Muscle layer of duodenum (tissue), 2 donors: Measurements from ENCODE around the gene MBNL2.

Experiments
- H3K27ac ChIP-seq: one replicate; pipeline ENCODE4 v1.7.0; 2013; ENCODE audit warnings: mild to moderate bottlenecking, low read length
- H3K27me3 ChIP-seq: one replicate; pipeline ENCODE4 v1.7.0; 2013; ENCODE audit warnings: low read depth, mild to moderate bottlenecking, control low read depth, low read length
- H3K36me3 ChIP-seq, 2 donors: one replicate each; pipeline ENCODE4 v1.7.0; 2013; ENCODE audit warnings: low read length in 2 of 2, control low read depth in 1 of 2, mild to moderate bottlenecking in 1 of 2; ENCODE audit not compliant: insufficient read depth in 2 of 2, control insufficient read depth in 1 of 2
- H3K4me1 ChIP-seq, 2 donors: one replicate each; pipeline ENCODE4 v1.7.0; 2013; ENCODE audit warnings: low read length in 2 of 2, mild to moderate bottlenecking in 2 of 2, control low read depth in 1 of 2, moderate library complexity in 1 of 2; ENCODE audit not compliant: insufficient read depth in 2 of 2, control insufficient read depth in 1 of 2
- H3K4me3 ChIP-seq, 2 donors: one replicate each; pipeline ENCODE4 v1.7.0; 2013; ENCODE audit warnings: low read length in 2 of 2, low read depth in 1 of 2, mild to moderate bottlenecking in 1 of 2
- H3K9me3 ChIP-seq, 2 donors: one replicate each; pipeline ENCODE4 v1.7.0; 2013; ENCODE audit warnings: low read length in 2 of 2, control low read depth in 1 of 2, mild to moderate bottlenecking in 1 of 2; ENCODE audit not compliant: control insufficient read depth in 1 of 2
- donor health status: healthy.

MBNL2 gene

GRCh38 chr13:97321101-97321500 lies 99.0 kb downstream of the MBNL2 start:
- Histone ChIP-seq H3K27ac (no peak overlapping the region), H3K9me3 (no peaks in the 10 kb centered on the region), H3K36me3 (no peaks in the 10 kb centered on the region), H3K27me3 (no peaks in the 10 kb centered on the region), H3K4me1 (peaks cover 16 to 51% of the 10 kb centered on the region in 2 donors), H3K4me3 (no peak overlapping the region)

GRCh38 chr13:97321616-97322321 lies 99.6 kb downstream of the MBNL2 start:
- no peak overlapping the region for H3K27ac ChIP-seq
- peaks cover 16 to 49% of the 10 kb centered on the region in 2 donors for H3K4me1 ChIP-seq
- no peak overlapping the region for H3K4me3 ChIP-seq

GRCh38 chr13:97322740-97323342 lies 100.7 kb downstream of the MBNL2 start:
- Histone ChIP-seq H3K27me3 (no peaks in the 10 kb centered on the region), H3K36me3 (no peaks in the 10 kb centered on the region), H3K27ac (no peak overlapping the region), H3K4me1 (peaks cover 16 to 53% of the 10 kb centered on the region in 2 donors), H3K4me3 (no peak overlapping the region), H3K9me3 (no peaks in the 10 kb centered on the region)

More at GRCh38 chr13:97321616-97322321, 99.6 kb downstream of the MBNL2 start:
- no peaks in the 10 kb centered on the region for H3K36me3 ChIP-seq
- H3K9me3 ChIP-seq = no peaks in the 10 kb centered on the region
- no peaks in the 10 kb centered on the region for H3K27me3 ChIP-seq

- Histone ChIP-seq H3K4me1 (peaks cover 10 to 51% of the 10 kb centered on the region in 2 donors), H3K27ac (no peak overlapping the region), H3K36me3 (no peaks in the 10 kb centered on the region), H3K27me3 (no peaks in the 10 kb centered on the region), H3K4me3 (no peak overlapping the region), H3K9me3 (no peaks in the 10 kb centered on the region)
These were observed 102.0 kb downstream of the MBNL2 start for GRCh38 chr13:97324115-97324514.

GRCh38 chr13:97325738-97326137 lies 103.6 kb downstream of the MBNL2 start:
- Histone ChIP-seq H3K9me3 (no peaks in the 10 kb centered on the region), H3K36me3 (no peaks in the 10 kb centered on the region), H3K27ac (no peak overlapping the region), H3K4me1 (peaks cover 10 to 57% of the 10 kb centered on the region in 2 donors), H3K27me3 (no peaks in the 10 kb centered on the region), H3K4me3 (no peak overlapping the region)

- peaks cover 1 to 54% of the 10 kb centered on the region in 2 donors for H3K4me1 ChIP-seq
- no peaks in the 10 kb centered on the region for H3K9me3 ChIP-seq
- no peaks in the 10 kb centered on the region for H3K36me3 ChIP-seq
- no peak overlapping the region for H3K4me3 ChIP-seq
- H3K27me3 ChIP-seq = no peaks in the 10 kb centered on the region
- H3K27ac ChIP-seq = no peak overlapping the region
These were observed 105.0 kb downstream of the MBNL2 start for GRCh38 chr13:97327086-97327485.

- H3K27ac ChIP-seq = no peak overlapping the region
- H3K4me3 ChIP-seq = no peak overlapping the region
- H3K27me3 ChIP-seq = no peaks in the 10 kb centered on the region
- no peaks in the 10 kb centered on the region for H3K9me3 ChIP-seq
- H3K4me1 ChIP-seq = peaks cover 0 to 50% of the 10 kb centered on the region in 2 donors
- H3K36me3 ChIP-seq = no peaks in the 10 kb centered on the region
These were observed 105.5 kb downstream of the MBNL2 start for GRCh38 chr13:97327506-97328221.

- H3K36me3 ChIP-seq = no peaks in the 10 kb centered on the region
- peaks cover 0 to 44% of the 10 kb centered on the region in 2 donors for H3K4me1 ChIP-seq
- H3K9me3 ChIP-seq = no peaks in the 10 kb centered on the region
- no peak overlapping the region for H3K27ac ChIP-seq
- H3K27me3 ChIP-seq = no peaks in the 10 kb centered on the region
- H3K4me3 ChIP-seq = no peak overlapping the region
These were observed 106.2 kb downstream of the MBNL2 start for GRCh38 chr13:97328222-97328790.

GRCh38 chr13:97329331-97329730 lies 107.2 kb downstream of the MBNL2 start:
- Histone ChIP-seq H3K4me1 (peaks cover 0 to 46% of the 10 kb centered on the region in 2 donors), H3K27me3 (no peaks in the 10 kb centered on the region), H3K9me3 (no peaks in the 10 kb centered on the region), H3K4me3 (no peak overlapping the region), H3K36me3 (no peaks in the 10 kb centered on the region), H3K27ac (no peak overlapping the region)

- H3K36me3 ChIP-seq = peaks cover 0 to 7% of the 10 kb centered on the region in 2 donors
- H3K4me3 ChIP-seq = no peak overlapping the region
- peaks cover 0 to 53% of the 10 kb centered on the region in 2 donors for H3K4me1 ChIP-seq
- H3K9me3 ChIP-seq = no peaks in the 10 kb centered on the region
- no peak overlapping the region for H3K27ac ChIP-seq
- no peaks in the 10 kb centered on the region for H3K27me3 ChIP-seq
These were observed 108.3 kb downstream of the MBNL2 start for GRCh38 chr13:97330448-97330847.

- peaks cover 0 to 43% of the 10 kb centered on the region in 2 donors for H3K4me1 ChIP-seq
- no peak overlapping the region for H3K4me3 ChIP-seq
- no peaks in the 10 kb centered on the region for H3K9me3 ChIP-seq
- no peak overlapping the region for H3K27ac ChIP-seq
- H3K27me3 ChIP-seq = no peaks in the 10 kb centered on the region
- H3K36me3 ChIP-seq = peaks cover 0 to 16% of the 10 kb centered on the region in 2 donors
These were observed 110.6 kb downstream of the MBNL2 start for GRCh38 chr13:97332742-97333141.
